Colon (tissue), 2 donors: Measurements from ENCODE around the gene HSD11B2.
A peak's percentile ranks its signal among the peaks of the same experiment; 100 is the strongest.

Experiments used
- FAIRE-seq: peaks from 2 replicates; lab custom pipeline; 2012; peaks lifted over from hg19 to GRCh38; lab: Jason Lieb, UNC
- donor health status: control.
- donor health status: control.

The HSD11B2 gene

GRCh38 chr16:67451704-67452435 lies 20.9 kb downstream of the HSD11B2 start:
- no peak for FAIRE-seq

- FAIRE-seq: no peak
Observed at GRCh38 chr16:67454104-67454503, 23.2 kb downstream of the HSD11B2 start.

DNA sequence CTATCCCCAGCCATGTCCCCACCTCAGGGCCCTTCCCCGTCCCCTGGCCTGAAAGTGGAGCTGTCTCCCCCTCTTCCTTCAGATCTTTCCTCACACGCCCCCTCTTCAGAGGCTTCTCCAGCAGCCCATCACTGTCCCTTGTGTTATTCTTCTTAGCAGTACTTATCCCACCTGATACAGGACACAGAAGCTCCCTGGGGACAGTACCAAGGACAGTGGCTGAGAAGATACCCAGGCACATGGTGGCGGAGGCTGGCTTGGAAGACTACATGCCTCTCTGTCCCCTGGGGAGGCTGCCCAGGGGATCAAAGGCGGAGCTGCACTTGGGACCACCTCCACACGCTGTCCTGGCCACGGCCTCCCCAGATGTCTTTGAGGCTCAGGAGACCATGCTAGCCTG lies 23.9 kb downstream of the HSD11B2 start:
- FAIRE-seq: no peak

- no peak for FAIRE-seq
Observed at GRCh38 chr16:67456391-67457081, 25.6 kb downstream of the HSD11B2 start.

GRCh38 chr16:67457611-67458010 lies 26.7 kb downstream of the HSD11B2 start:
- no peak for FAIRE-seq

- FAIRE-seq: no peak
Observed at GRCh38 chr16:67458121-67458641, 27.3 kb downstream of the HSD11B2 start.

- FAIRE-seq: no peak
Observed at GRCh38 chr16:67459066-67459860, 28.3 kb downstream of the HSD11B2 start.

GRCh38 chr16:67459861-67460150 lies 28.9 kb downstream of the HSD11B2 start:
- FAIRE-seq: no peak

DNA sequence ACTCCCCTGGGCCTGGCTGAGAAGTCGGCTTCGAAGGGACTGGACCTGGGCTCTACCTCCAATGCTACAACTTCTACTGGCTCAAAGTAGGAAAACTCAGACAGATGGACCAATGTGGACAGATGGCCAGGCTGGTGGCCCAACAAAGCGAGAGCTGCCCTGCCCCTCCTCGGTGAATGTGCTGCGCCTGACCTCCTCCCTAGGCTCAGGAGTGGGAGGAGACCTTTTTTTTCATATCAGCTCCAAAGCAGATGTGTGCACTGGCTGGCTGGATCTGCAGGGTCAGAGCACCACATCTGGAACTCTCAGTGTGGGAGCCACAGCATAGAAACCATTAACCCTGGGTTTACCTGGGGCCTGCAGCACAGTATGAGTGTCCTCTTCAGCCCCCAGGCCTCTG lies 29.2 kb downstream of the HSD11B2 start:
- no peak for FAIRE-seq

DNA sequence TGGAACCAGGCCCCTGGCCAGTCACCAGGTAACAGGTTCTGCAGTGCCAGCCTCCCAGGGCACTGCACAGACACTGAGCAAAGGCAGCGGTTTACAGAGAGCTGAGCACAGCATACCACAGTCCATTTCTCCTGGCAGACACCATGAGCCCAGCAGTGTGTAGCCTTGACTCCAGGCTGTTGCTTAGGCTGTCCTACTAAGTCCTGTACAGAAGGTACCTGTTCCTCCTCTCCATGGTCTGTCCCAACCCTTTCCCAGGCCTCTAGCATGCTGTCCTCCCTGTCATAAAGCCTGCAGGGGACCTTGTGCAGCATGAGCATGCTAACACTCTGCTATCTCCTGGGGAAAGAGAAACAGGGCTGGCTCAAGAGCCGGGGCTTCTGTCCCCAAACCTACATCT lies 30.0 kb downstream of the HSD11B2 start:
- no peak for FAIRE-seq

GRCh38 chr16:67461600-67462278 lies 30.8 kb downstream of the HSD11B2 start:
- FAIRE-seq: peak; percentile 70

GRCh38 chr16:67462279-67462655 lies 31.3 kb downstream of the HSD11B2 start:
- FAIRE-seq: no peak

DNA sequence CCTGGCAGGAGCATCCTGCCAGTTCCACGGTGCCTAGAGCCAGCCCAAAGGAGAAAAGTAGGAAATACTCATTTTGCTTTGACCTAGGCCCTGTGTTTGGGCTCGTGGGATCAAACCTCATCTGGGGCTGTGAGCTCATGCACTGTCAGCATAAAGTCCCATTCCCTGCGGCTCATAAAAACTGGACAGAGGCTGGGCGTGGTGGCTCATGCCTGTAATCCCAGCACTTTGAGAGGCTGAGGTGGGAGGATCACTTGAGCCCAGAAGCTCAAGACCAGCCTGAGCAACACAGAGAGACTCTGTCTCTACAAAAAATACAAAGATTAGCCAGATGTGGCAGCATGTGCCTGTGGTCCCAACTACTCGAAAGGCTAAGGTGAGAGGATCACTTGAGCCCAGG lies 32.1 kb downstream of the HSD11B2 start:
- no peak for FAIRE-seq

DNA sequence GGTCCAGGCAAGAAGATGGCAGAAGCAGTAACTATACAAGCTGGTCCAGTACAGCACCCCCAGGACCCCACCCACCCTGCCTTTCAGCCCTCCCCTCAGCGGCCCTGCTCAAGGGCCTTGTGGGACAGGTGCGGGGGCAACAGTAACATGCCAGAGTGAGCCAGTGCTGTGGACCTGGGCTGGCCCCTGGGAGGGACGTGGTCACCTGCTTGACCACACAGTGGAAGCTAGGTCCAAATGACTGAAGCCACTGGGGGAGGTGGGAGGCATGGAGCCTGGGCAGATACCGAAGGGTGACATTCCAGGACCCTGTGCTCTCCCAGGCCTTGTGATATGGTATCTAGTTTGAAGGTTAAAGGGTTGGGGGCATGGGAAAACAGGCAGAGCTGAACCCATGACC lies 32.8 kb downstream of the HSD11B2 start:
- no peak for FAIRE-seq

DNA sequence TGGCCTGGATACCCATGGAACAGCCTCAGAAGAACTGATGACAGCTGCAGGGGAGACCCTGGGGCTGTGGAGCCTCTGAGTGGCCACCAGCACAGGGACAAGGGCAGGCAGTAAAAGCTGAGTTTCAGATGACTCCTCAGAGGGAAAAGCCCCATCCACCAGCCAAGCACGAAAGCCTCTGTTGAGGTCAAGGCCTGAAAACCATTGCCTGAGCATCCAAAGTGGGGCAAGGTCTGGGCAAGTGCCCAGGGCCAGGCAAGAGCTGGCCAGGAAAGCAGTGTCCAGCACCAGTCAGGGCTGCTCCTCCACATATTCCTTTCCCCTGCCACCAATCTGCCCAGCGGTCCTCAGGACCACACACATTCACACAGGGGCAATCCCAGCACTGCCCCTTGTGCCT lies 33.6 kb downstream of the HSD11B2 start:
- no peak for FAIRE-seq

- FAIRE-seq: no peak
Observed at GRCh38 chr16:67466581-67466980, 35.7 kb downstream of the HSD11B2 start.

DNA sequence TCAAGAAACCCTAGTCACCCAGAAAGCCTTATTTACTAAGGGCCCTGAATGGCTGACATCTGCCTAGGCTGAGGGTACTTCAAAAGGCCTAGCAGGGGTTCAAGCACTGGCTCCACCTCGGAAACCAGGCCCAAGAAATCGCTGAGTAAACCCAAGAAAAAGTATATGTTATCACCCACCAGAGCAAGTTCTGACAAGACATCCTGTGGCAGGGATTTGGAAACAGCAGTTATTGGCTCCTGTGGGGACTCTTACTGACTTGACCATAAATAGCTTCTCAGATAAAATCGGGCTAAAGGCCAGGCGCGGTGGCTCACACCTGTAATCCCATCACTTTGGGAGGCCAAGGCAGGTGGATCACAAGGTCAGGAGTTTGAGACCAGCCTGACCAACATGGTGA lies 37.8 kb downstream of the HSD11B2 start:
- FAIRE-seq: no peak

DNA sequence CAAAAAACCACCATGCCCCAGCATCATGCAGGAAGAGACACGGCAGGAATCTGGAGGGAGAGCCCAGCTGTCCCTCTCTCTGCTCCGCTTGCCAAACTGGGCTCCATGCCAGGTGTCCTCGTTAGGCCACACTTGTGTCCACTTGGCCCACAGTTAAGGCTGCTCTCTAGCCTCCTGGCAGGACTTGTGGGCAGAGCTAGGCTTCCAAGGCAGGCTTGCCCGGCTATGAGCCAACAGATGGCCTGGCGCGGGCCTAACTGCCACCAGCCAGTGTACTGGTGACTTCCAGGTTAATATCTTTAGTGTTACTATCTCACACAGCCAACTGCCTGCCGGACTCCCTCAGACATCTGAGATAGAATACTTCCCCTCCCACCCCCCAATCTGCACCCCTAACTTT lies 39.4 kb downstream of the HSD11B2 start:
- no peak for FAIRE-seq

DNA sequence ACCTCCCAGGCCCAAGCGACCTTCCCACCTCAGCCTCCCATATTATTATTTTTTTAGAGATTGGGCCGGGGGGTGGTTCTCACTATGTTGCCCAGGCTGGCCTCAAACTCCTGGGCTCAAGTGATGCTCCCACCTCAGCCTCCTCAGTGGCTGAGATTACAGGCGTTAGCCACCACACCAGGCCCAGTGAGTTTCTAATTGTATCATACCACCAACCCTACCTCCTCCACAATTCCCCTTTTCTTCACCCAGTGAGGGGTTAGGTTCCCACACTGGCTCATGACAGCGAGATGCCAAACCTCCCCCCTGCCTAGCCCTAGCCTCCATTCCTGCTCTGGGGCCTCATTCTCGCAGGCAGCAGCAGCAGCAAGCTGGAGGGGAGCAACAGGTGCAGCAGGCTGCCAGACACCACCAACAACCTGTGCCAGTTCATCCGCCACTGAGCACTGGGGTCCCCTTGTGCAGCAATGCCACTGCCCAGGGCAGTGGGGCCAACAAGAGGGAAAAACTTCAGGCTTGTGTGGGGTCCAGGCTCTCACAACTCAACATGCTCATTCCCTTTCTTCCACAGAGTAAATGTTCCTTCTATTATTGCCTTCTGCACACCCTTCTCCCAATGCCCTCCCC lies 41.0 kb downstream of the HSD11B2 start:
- no peak for FAIRE-seq

DNA sequence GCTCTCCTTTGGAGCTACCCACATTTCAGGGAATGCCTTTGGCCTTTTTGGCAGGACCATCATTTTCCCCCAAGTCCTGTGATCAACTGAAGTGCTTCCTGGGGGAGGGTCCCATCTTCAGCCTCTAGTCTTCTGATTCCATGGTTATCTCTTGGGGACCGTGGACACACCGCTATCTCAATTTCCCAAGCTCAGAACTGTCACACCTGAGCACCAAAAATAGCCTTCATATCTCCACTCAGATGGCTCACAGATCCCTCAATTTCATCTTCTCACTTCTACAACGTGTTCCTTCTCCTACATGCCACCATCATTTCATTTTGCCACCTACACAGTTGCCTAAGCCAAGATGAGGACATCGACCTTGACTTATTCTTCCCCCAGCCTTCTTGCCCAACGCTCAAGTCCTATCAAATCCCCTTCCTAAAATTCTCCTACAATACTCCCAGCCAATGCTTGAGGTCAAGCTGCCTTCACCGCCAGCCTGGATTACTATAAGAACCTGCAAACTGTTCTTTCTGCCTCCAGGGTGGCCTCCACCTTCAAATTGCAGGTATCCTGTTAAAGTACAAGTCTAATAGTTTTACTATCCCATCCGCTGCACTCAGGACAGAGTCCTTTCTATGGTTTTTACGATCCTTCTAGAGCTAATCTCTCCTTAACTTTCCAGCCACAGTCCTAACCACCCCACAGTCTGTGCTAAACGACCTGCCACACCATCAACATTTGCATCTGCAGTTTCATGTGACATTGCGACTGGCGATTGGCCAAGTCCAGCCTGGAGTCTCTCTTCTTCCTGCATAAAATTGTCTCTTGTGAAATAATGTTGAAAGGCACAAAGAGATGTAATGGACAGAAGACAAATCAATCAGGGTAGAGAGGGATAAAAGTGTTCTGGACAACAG lies 43.9 kb downstream of the HSD11B2 start:
- no peak for FAIRE-seq

DNA sequence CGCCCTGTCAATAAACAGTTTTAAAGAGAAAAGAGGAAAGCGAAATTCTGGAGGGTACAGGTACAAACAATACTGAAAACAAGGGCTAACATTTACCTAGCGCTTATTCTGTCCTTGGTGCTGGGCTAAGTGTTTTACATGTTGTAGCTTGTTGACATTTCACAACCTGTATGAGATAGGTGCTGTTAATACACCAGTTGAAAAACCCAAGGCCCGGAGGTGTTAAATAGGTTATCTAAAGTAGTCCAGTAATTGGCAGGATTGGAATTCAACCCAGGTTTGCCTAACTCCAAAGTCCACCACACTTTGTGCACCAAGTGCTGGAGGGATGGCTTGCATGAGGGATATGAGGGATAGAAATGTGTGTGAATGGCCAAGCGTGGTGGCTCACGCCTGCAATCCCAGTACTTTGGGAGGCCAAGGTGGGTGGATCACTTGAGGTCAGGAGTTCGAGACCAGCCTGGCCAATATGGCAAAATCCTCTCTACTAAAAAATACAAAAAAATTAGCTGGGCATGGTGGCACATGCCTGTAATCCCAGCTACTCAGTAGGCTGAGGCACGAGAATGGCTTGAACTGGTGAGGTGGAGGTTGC lies 47.1 kb downstream of the HSD11B2 start:
- no peak for FAIRE-seq
